Hepatocyte (in vitro differentiated cells): Measurements from ENCODE around the gene WDFY4. TPM values are rescaled to one million over a fixed set of nuclear protein-coding genes. Genes with fewer than 3 reads are reported as not detected.

Source experiments
- DNase-seq: peaks from one replicate; pipeline ENCODE4 v3.0.0-alpha.2; 2016; ENCODE audit warnings: low spot score
- H2AFZ ChIP-seq: fragments of 200-600 bp; sonication (generic); 2 replicates; pipeline ENCODE4 v1.6.0; 2016; ENCODE audit warnings: antibody characterized with exemption, mild to moderate bottlenecking
- H3K27ac ChIP-seq: fragments of 200-600 bp; sonication (generic); 2 replicates; pipeline ENCODE4 v1.5.1; 2016; ENCODE audit warnings: mild to moderate bottlenecking
- H3K27me3 ChIP-seq: fragments of 200-600 bp; sonication (generic); 2 replicates; pipeline ENCODE4 v1.6.1; 2016
- H3K36me3 ChIP-seq: fragments of 200-600 bp; sonication (generic); replicated peaks from 2 replicates; pipeline ENCODE4 v1.5.1; 2016; ENCODE audit warnings: low read depth; ENCODE audit not compliant: insufficient read depth
- H3K4me1 ChIP-seq: fragments of 200-600 bp; sonication (generic); 2 replicates; pipeline ENCODE4 v1.5.1; 2016; ENCODE audit warnings: mild to moderate bottlenecking, moderate library complexity; ENCODE audit not compliant: insufficient read depth
- H3K4me2 ChIP-seq: fragments of 200-600 bp; sonication (generic); 2 replicates; pipeline ENCODE4 v1.6.0; 2016
- H3K4me3 ChIP-seq: fragments of 200-600 bp; sonication (generic); 2 replicates; pipeline ENCODE4 v1.5.1; 2016; ENCODE audit warnings: mild to moderate bottlenecking
- H3K79me2 ChIP-seq: fragments of 200-600 bp; sonication (generic); 2 replicates; pipeline ENCODE4 v1.6.0; 2017; ENCODE audit warnings: mild to moderate bottlenecking
- H3K9me2 ChIP-seq: fragments of 200-600 bp; sonication (generic); replicated peaks from 2 replicates; pipeline ENCODE4 v1.6.0; 2017; ENCODE audit warnings: mild to moderate bottlenecking; ENCODE audit not compliant: insufficient read depth
- H3K9me3 ChIP-seq: fragments of 200-600 bp; sonication (generic); 2 replicates; pipeline ENCODE4 v1.5.1; 2016; ENCODE audit warnings: low read depth, mild to moderate bottlenecking
- H4K20me1 ChIP-seq: fragments of 200-600 bp; sonication (generic); 2 replicates; pipeline ENCODE4 v1.6.0; 2016; ENCODE audit warnings: mild to moderate bottlenecking; ENCODE audit not compliant: insufficient read depth, poor library complexity, severe bottlenecking
- CTCF ChIP-seq: fragments of 200-600 bp; sonication (generic); IDR thresholded peaks from 2 replicates; pipeline ENCODE4 v1.5.1; 2016; ENCODE audit warnings: antibody characterized with exemption, mild to moderate bottlenecking; ENCODE audit not compliant: poor library complexity
- EZH2 ChIP-seq: fragments of 200-600 bp; sonication (generic); IDR thresholded peaks from 2 replicates; pipeline ENCODE4 v1.6.1; 2016; ENCODE audit warnings: antibody characterized with exemption, mild to moderate bottlenecking, borderline replicate concordance
- EZH2phosphoT487 ChIP-seq: fragments of 200-600 bp; sonication (generic); IDR thresholded peaks from one replicate; pipeline ENCODE4 v1.6.1; 2018; ENCODE audit warnings: antibody characterized with exemption, mild to moderate bottlenecking, low read depth, moderate library complexity; ENCODE audit not compliant: unreplicated experiment, severe bottlenecking
- WGBS: methylation state at CpG from one replicate; pipeline ENCODE4 v1.1.6; 2016; ENCODE audit warnings: low lambda C conversion rate; ENCODE audit errors: missing lambda C conversion rate; 5-methylcytosine and 5-hydroxymethylcytosine counted together
- polyA plus RNA-seq: library from polyadenylated mRNA; unstranded; fragments of >200 nt; fragmentation: Nextera tagmentation; extraction: Ambion mirVana; gene quantifications from 2 replicates; pipeline ENCODE4 v1.2.1, GENCODE V29; 2016
- total RNA-seq: library from RNA; depleted of rRNA; stranded (reverse); fragments of >200 nt; gene quantifications from 2 replicates; pipeline ENCODE4 v1.2.3, GENCODE V29; 2014

WDFY4 gene
- total and polyA plus RNA-seq, 2 experiments from 2014 or later: 0.43 to 0.91 TPM

- H3K79me2 ChIP-seq: no peaks in the 10 kb centered on the region
- H3K9me2 ChIP-seq: no peaks in the 10 kb centered on the region
- no peak overlapping the region for H3K27ac ChIP-seq
- no peak for TF ChIP-seq EZH2phosphoT487
- no peak for TF ChIP-seq EZH2
- TF ChIP-seq CTCF: no peak
- WGBS: 71% methylated on average over 27 of the region's 27 CpGs
- no peaks in the 10 kb centered on the region for H3K4me1 ChIP-seq
- H3K4me3 ChIP-seq: no peak overlapping the region
- H3K9me3 ChIP-seq: no peaks in the 10 kb centered on the region
- no peak overlapping the region for H2AFZ ChIP-seq
- DNase-seq: no peak
- H3K36me3 ChIP-seq: no peaks in the 10 kb centered on the region
- no peaks in the 10 kb centered on the region for H3K27me3 ChIP-seq
- no peak overlapping the region for H3K4me2 ChIP-seq
- H4K20me1 ChIP-seq: no peaks in the 10 kb centered on the region
Measured at GRCh38 chr10:48745662-48746245, 61.1 kb downstream of the WDFY4 start.

- H3K9me2 ChIP-seq: no peaks in the 10 kb centered on the region
- no peaks in the 10 kb centered on the region for H3K36me3 ChIP-seq
- no peaks in the 10 kb centered on the region for H3K4me1 ChIP-seq
- TF ChIP-seq EZH2phosphoT487 (no peak), EZH2 (no peak), CTCF (no peak)
- H3K27ac ChIP-seq: no peak overlapping the region
- DNase-seq: no peak
- H2AFZ ChIP-seq: no peak overlapping the region
- H3K27me3 ChIP-seq: peaks cover 1% of the 10 kb centered on the region
- H3K4me2 ChIP-seq: no peak overlapping the region
- no peak overlapping the region for H3K4me3 ChIP-seq
- no peaks in the 10 kb centered on the region for H3K79me2 ChIP-seq
- no peaks in the 10 kb centered on the region for H3K9me3 ChIP-seq
- 93% methylated on average over 4 of the region's 4 CpGs for WGBS
- H4K20me1 ChIP-seq: no peaks in the 10 kb centered on the region
Measured at GRCh38 chr10:48748573-48748972, 63.9 kb downstream of the WDFY4 start.

- TF ChIP-seq EZH2 (no peak), CTCF (no peak), EZH2phosphoT487 (no peak)
- Histone ChIP-seq H3K9me3 (no peaks in the 10 kb centered on the region), H3K4me2 (no peak overlapping the region), H3K9me2 (no peaks in the 10 kb centered on the region), H2AFZ (no peak overlapping the region), H3K36me3 (no peaks in the 10 kb centered on the region), H3K4me1 (no peaks in the 10 kb centered on the region), H3K4me3 (no peak overlapping the region), H3K27ac (no peak overlapping the region), H4K20me1 (no peaks in the 10 kb centered on the region), H3K27me3 (peaks cover 5% of the 10 kb centered on the region), H3K79me2 (no peaks in the 10 kb centered on the region)
- no peak for DNase-seq
- WGBS: 91% methylated on average over 1 of the region's 1 CpG
Measured at GRCh38 chr10:48749254-48749787, 64.6 kb downstream of the WDFY4 start.
